DOHH2 (cell line): Measurements from ENCODE around the gene TMEM39B.
A peak's percentile ranks its signal among the peaks of the same experiment; 100 is the strongest.
"Not testable (repeated sequence)": the region's sequence is repeated elsewhere in the genome, so short reads cannot be mapped to it uniquely, and the experiment has no call there.

Experiments used
- H3F3A ChIP-seq: fragments of 200-600 bp; sonication (generic), shearing (Covaris generic); 2 replicates; pipeline ENCODE4 v1.6.0; 2016; ENCODE audit warnings: antibody characterized with exemption, mild to moderate bottlenecking; ENCODE audit not compliant: control insufficient read depth, insufficient read depth
- H3K27ac ChIP-seq: fragments of 200-600 bp; sonication (generic); 2 replicates; pipeline ENCODE4 v1.5.1; 2014; ENCODE audit warnings: low read depth, mild to moderate bottlenecking, low read length, moderate library complexity
- H3K27me3 ChIP-seq: fragments of 200-600 bp; sonication (generic); 2 replicates; pipeline ENCODE4 v1.6.1; 2014; ENCODE audit warnings: mild to moderate bottlenecking, low read length, mixed read lengths; ENCODE audit not compliant: control insufficient read depth
- H3K36me3 ChIP-seq: fragments of 200-600 bp; sonication (generic); 2 replicates; pipeline ENCODE4 v1.6.1; 2014; ENCODE audit warnings: mild to moderate bottlenecking, low read length, moderate library complexity, mixed read lengths; ENCODE audit not compliant: control insufficient read depth
- H3K4me1 ChIP-seq: fragments of 200-600 bp; sonication (generic); 2 replicates; pipeline ENCODE4 v1.6.1; 2014; ENCODE audit warnings: mild to moderate bottlenecking, low read length, mixed read lengths; ENCODE audit not compliant: control insufficient read depth
- H3K4me2 ChIP-seq: fragments of 200-600 bp; sonication (generic); 2 replicates; pipeline ENCODE4 v1.6.0; 2014; ENCODE audit warnings: mild to moderate bottlenecking, low read length, moderate library complexity
- H3K4me3 ChIP-seq: fragments of 200-600 bp; sonication (generic); 2 replicates; pipeline ENCODE4 v1.5.1; 2014; ENCODE audit warnings: mild to moderate bottlenecking, low read length, mixed read lengths
- H3K79me2 ChIP-seq: fragments of 200-600 bp; sonication (generic); 2 replicates; pipeline ENCODE4 v1.6.1; 2014; ENCODE audit warnings: mild to moderate bottlenecking, low read length, mixed read lengths; ENCODE audit not compliant: control insufficient read depth
- H3K9me2 ChIP-seq: fragments of 200-600 bp; sonication (generic); replicated peaks from 2 replicates; pipeline ENCODE4 v1.6.1; 2014; ENCODE audit warnings: mild to moderate bottlenecking, low read length, mixed read lengths; ENCODE audit not compliant: control insufficient read depth
- H3K9me3 ChIP-seq: fragments of 200-600 bp; sonication (generic); 2 replicates; pipeline ENCODE4 v1.6.1; 2014; ENCODE audit warnings: antibody characterized with exemption, low read length, mixed read lengths; ENCODE audit not compliant: control insufficient read depth, insufficient read depth
- H4K20me1 ChIP-seq: fragments of 200-600 bp; sonication (generic); 2 replicates; pipeline ENCODE4 v1.6.0; 2014; ENCODE audit warnings: low read depth, mild to moderate bottlenecking, antibody characterized with exemption, low read length, moderate library complexity; ENCODE audit not compliant: control insufficient read depth, insufficient read depth
- EZH2phosphoT487 ChIP-seq: fragments of 200-600 bp; sonication (generic); IDR thresholded peaks from 2 replicates; pipeline ENCODE4 v1.6.1; 2017; ENCODE audit warnings: borderline replicate concordance, mild to moderate bottlenecking, antibody characterized with exemption, low read length, moderate library complexity, mixed read lengths
- TF ChIP-seq, protein P1 (sequence below): fragments of 200-600 bp; sonication (generic); IDR thresholded peaks from one replicate; pipeline ENCODE4 v1.5.1; 2014; ENCODE audit warnings: antibody characterized with exemption, mild to moderate bottlenecking, low read depth, low read length; ENCODE audit not compliant: poor library complexity, severe bottlenecking

Gene TMEM39B

DNA sequence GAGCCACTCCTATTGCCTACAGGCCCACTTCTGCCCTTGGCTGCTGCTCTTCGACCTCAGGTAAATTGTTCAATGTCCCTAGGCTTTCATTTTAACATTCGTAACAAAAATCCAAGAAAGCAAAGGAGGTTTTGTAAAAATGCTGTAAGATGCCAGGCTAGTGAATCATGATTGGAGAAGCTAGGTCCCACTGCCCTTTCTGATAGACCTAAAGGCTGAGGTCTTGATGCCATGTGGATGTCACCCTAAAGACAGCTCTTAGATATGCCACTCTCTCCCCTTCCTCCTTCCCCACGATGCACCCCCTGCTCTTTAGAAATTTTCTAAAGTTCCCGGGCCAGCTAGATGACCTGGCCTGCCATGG, 9.9 kb upstream of the TMEM39B start:
- Histone ChIP-seq H3K9me2 (no peaks in the 10 kb centered on the region), H3F3A (peaks cover 32% of the 10 kb centered on the region), H3K4me1 (peaks cover 7% of the 10 kb centered on the region), H4K20me1 (peaks cover 7% of the 10 kb centered on the region; the same call in 1 of the 2 replicates), H3K36me3 (peaks cover 38% of the 10 kb centered on the region), H3K4me2 (no peak overlapping the region), H3K9me3 (no peaks in the 10 kb centered on the region), H3K27me3 (no peaks in the 10 kb centered on the region), H3K27ac (no peak overlapping the region), H3K4me3 (no peak overlapping the region), H3K79me2 (no peaks in the 10 kb centered on the region)
- TF ChIP-seq, protein P1, sequence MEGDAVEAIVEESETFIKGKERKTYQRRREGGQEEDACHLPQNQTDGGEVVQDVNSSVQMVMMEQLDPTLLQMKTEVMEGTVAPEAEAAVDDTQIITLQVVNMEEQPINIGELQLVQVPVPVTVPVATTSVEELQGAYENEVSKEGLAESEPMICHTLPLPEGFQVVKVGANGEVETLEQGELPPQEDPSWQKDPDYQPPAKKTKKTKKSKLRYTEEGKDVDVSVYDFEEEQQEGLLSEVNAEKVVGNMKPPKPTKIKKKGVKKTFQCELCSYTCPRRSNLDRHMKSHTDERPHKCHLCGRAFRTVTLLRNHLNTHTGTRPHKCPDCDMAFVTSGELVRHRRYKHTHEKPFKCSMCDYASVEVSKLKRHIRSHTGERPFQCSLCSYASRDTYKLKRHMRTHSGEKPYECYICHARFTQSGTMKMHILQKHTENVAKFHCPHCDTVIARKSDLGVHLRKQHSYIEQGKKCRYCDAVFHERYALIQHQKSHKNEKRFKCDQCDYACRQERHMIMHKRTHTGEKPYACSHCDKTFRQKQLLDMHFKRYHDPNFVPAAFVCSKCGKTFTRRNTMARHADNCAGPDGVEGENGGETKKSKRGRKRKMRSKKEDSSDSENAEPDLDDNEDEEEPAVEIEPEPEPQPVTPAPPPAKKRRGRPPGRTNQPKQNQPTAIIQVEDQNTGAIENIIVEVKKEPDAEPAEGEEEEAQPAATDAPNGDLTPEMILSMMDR, result no peak
- TF ChIP-seq EZH2phosphoT487, result no peak

GRCh38 chr1:32063261-32063681, 9.5 kb upstream of the TMEM39B start:
- Histone ChIP-seq H3F3A (peaks cover 32% of the 10 kb centered on the region), H3K4me3 (no peak overlapping the region), H3K27ac (no peak overlapping the region), H4K20me1 (peaks cover 7% of the 10 kb centered on the region; the same call in 1 of the 2 replicates), H3K9me2 (no peaks in the 10 kb centered on the region), H3K27me3 (no peaks in the 10 kb centered on the region), H3K9me3 (no peaks in the 10 kb centered on the region), H3K36me3 (peaks cover 34% of the 10 kb centered on the region), H3K4me2 (no peak overlapping the region), H3K4me1 (peaks cover 7% of the 10 kb centered on the region), H3K79me2 (no peaks in the 10 kb centered on the region)
- no peak for TF ChIP-seq EZH2phosphoT487
- TF ChIP-seq, protein P1, result peak; percentile 68

GRCh38 chr1:32065613-32066488, 6.9 kb upstream of the TMEM39B start:
- H3K4me3 ChIP-seq, H3K79me2 ChIP-seq, H3K27me3 ChIP-seq, H3K27ac ChIP-seq, H3K4me1 ChIP-seq, H3K9me2 ChIP-seq, H3K36me3 ChIP-seq, H4K20me1 ChIP-seq, H3K9me3 ChIP-seq: not testable (repeated sequence)
- H3F3A ChIP-seq, result peaks cover 23% of the 10 kb centered on the region
- peak overlapping the region; percentile 42 for H3K4me2 ChIP-seq

- Histone ChIP-seq H3K9me2 (no peaks in the 10 kb centered on the region), H3K36me3 (peaks cover 5% of the 10 kb centered on the region; the same call in 1 of the 2 replicates), H3F3A (peaks cover 21% of the 10 kb centered on the region), H3K4me2 (peak overlapping the region; percentile 42), H3K4me1 (peaks cover 8% of the 10 kb centered on the region), H3K27ac (no peak overlapping the region), H3K79me2 (no peaks in the 10 kb centered on the region), H3K9me3 (no peaks in the 10 kb centered on the region), H3K27me3 (0 out of 2 replicates have a peak, but pooled peaks cover 4% of the 10 kb centered on the region), H3K4me3 (no peak overlapping the region), H4K20me1 (peaks cover 7% of the 10 kb centered on the region; the same call in 1 of the 2 replicates)
- TF ChIP-seq EZH2phosphoT487, result no peak
- TF ChIP-seq, protein P1, result no peak
Observed at GRCh38 chr1:32066489-32066873, 6.3 kb upstream of the TMEM39B start.
